Transverse colon (tissue), 4 donors: ENCODE measurements around the gene RAB3GAP2.

Experiments used
- EP300 ChIP-seq: sonication (generic); formaldehyde crosslinking; IDR thresholded peaks from one replicate; pipeline ENCODE4 v1.6.1; 2017; ENCODE audit warnings: antibody characterized with exemption, low read depth
- POLR2A ChIP-seq: fragments of 450-650 bp; IDR thresholded peaks from one replicate; pipeline ENCODE4 v1.6.1; 2016; ENCODE audit warnings: antibody characterized with exemption, mild to moderate bottlenecking, moderate library complexity
- POLR2AphosphoS5 ChIP-seq, 3 donors: sonication (generic); formaldehyde crosslinking; IDR thresholded peaks; one replicate each; pipeline ENCODE4 v1.6.1; 2016; ENCODE audit warnings: antibody characterized with exemption in 3 of 3
- TF ChIP-seq, protein P1 (sequence below), 5 experiments: fragments of 200-600 bp in 3 of 5; fragments of 450-650 bp in 2 of 5; sonication (generic) in 3 of 5; IDR thresholded peaks; 1 replicate in 2 of 5; 2 replicates in 3 of 5; pipeline ENCODE4 v1.5.1; 2016 to 2017; ENCODE audit warnings: antibody characterized with exemption in 5 of 5, inconsistent platforms in 3 of 5, mild to moderate bottlenecking in 2 of 5, moderate library complexity in 1 of 5

DNA sequence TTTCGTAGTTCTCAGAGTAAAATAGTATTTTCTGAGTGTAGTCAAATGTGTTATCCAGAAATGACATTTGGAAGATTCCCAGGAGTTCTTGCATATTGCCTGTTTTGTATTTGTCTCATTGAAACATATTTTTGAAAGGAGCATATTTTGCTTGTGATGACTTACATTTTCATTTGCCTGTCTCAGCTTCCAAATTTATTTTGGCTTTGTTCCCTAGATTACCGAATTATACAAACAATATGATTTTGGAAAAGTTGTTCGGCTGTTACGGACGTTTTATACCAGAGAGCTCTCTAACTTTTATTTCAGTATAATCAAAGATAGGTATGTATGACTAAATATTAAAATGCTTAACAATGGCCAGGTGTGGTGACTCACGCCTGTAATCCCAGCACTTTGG lies 132.3 kb downstream of the RAB3GAP2 start:
- TF ChIP-seq, protein P1, sequence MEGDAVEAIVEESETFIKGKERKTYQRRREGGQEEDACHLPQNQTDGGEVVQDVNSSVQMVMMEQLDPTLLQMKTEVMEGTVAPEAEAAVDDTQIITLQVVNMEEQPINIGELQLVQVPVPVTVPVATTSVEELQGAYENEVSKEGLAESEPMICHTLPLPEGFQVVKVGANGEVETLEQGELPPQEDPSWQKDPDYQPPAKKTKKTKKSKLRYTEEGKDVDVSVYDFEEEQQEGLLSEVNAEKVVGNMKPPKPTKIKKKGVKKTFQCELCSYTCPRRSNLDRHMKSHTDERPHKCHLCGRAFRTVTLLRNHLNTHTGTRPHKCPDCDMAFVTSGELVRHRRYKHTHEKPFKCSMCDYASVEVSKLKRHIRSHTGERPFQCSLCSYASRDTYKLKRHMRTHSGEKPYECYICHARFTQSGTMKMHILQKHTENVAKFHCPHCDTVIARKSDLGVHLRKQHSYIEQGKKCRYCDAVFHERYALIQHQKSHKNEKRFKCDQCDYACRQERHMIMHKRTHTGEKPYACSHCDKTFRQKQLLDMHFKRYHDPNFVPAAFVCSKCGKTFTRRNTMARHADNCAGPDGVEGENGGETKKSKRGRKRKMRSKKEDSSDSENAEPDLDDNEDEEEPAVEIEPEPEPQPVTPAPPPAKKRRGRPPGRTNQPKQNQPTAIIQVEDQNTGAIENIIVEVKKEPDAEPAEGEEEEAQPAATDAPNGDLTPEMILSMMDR (IDR thresholded peaks at IDR 0.05): no peak
- no peak for TF ChIP-seq POLR2AphosphoS5 (IDR thresholded peaks at IDR 0.05)
- TF ChIP-seq EP300: no peak
- TF ChIP-seq POLR2A: no peak
